Measurements from ENCODE around the gene IPO4. TPM values are rescaled to one million over a fixed set of nuclear protein-coding genes. Genes with fewer than 3 reads are reported as not detected.
"Not testable (repeated sequence)": the region's sequence is repeated elsewhere in the genome, so short reads cannot be mapped to it uniquely, and the experiment has no call there.

IPO4 gene
- total and polyA plus RNA-seq, 5 donors = 4.1 to 22.5 (median 11.7) TPM

- Histone ChIP-seq H3K4me1 (ENCODE audit: control insufficient read depth, insufficient read depth, low read length) (peaks cover 6% of the 10 kb centered on the region), H3K9me3 (ENCODE audit: control insufficient read depth, low read length) (no peaks in the 10 kb centered on the region), H3K27ac (ENCODE audit: low read length) (peak within 1 kb of the TSS; percentile 88), H3K4me3 (ENCODE audit: low read length) (peak within 1 kb of the TSS; percentile 68), H3K27me3 (ENCODE audit: control insufficient read depth, insufficient read depth) (no peaks in the 10 kb centered on the region)
- intact Hi-C loops (cut with DNase I) = no loop called here
- WGBS = under 1% methylated on average over 30 of the region's 30 CpGs
- DNase-seq (peak; percentile 96 to 97 (median 96)), ATAC-seq (peak; percentile 91 to 92)
Observed at GRCh38 chr14:24232121-24232644, 43.6 kb upstream of the IPO4 start, which contains the start of gene NEDD8. TSS of gene NEDD8 (minus strand) at chr14:24232367. CDS start at chr14:24232267, 100 bp downstream.

DNA sequence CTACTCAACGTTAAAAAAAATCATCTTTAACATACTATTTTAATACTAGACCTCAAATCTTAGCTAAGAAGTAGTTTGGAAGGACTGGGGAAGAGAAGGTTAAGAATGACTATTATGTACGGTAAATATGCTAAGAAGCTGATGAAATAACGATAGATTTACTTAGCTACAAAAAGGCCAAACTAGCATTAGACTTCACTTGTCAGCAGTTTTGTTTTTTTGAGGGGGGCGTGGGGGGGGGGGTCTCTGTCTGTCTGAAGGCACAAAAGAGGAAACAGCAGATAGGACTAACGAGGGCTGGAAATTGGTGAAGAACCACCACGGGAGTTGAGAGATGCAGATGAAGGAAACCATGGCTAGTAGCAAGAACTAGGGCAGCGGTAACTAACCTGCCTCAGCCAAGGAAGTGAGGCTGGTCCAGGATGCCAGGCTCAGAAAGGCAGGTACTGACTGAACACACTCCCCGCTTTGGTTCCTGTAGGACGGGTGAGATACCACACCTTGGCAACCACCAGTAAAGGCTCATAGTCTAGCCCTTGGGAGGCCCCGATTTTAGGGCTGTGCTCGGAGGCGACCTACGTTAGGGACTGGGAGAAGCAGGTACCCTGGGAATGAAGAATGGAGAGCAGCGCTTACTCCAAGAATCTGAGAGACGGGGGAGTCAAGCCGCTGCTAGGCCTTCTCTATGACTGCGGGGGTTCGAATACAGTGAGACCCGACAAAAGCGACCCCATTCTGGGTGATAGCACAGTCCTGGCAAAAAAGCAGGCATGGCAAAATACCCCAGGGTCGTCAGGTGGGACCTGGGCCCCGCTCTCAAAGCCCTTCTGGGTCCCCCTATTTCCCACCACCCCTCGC lies 42.9 kb upstream of the IPO4 start:
- ATAC-seq (peak; percentile 7), DNase-seq (no peak)
- H3K27me3 ChIP-seq (ENCODE audit: control insufficient read depth, insufficient read depth) = no peaks in the 10 kb centered on the region
- peak overlapping the region; percentile 68 for H3K4me3 ChIP-seq (ENCODE audit: low read length)
- peak overlapping the region; percentile 88 for H3K27ac ChIP-seq (ENCODE audit: low read length)
- no peaks in the 10 kb centered on the region for H3K9me3 ChIP-seq (ENCODE audit: control insufficient read depth, low read length)
- H3K4me1 ChIP-seq (ENCODE audit: control insufficient read depth, insufficient read depth, low read length) = peaks cover 6% of the 10 kb centered on the region
- WGBS = 11% methylated on average over 23 of the region's 23 CpGs
- intact Hi-C loops (cut with DNase I) = no loop called here

GRCh38 chr14:24228902-24229301 lies 40.3 kb upstream of the IPO4 start:
- no peaks in the 10 kb centered on the region for H3K27me3 ChIP-seq (ENCODE audit: control insufficient read depth, insufficient read depth)
- no peaks in the 10 kb centered on the region for H3K9me3 ChIP-seq (ENCODE audit: control insufficient read depth, low read length)
- ATAC-seq (no peak), DNase-seq (no peak)
- H3K27ac ChIP-seq (ENCODE audit: low read length) = no peak overlapping the region
- 0% methylated on average over 1 of the region's 1 CpG for WGBS
- H3K4me1 ChIP-seq (ENCODE audit: control insufficient read depth, insufficient read depth, low read length) = peaks cover 6% of the 10 kb centered on the region
- intact Hi-C loops (cut with DNase I) = no loop called here
- H3K4me3 ChIP-seq (ENCODE audit: low read length) = no peak overlapping the region

- H3K4me1 ChIP-seq (ENCODE audit: control insufficient read depth, insufficient read depth, low read length) = peaks cover 2% of the 10 kb centered on the region
- DNase-seq = no peak
- intact Hi-C loops (cut with DNase I) = no loop called here
- H3K27me3 ChIP-seq (ENCODE audit: control insufficient read depth, insufficient read depth) = no peaks in the 10 kb centered on the region
- WGBS = 76% methylated on average over 1 of the region's 1 CpG
- ATAC-seq = no peak
- H3K27ac ChIP-seq (ENCODE audit: low read length) = no peak overlapping the region
- H3K4me3 ChIP-seq (ENCODE audit: low read length) = no peak overlapping the region
- no peaks in the 10 kb centered on the region for H3K9me3 ChIP-seq (ENCODE audit: control insufficient read depth, low read length)
Observed at GRCh38 chr14:24226473-24226872, 37.9 kb upstream of the IPO4 start.

GRCh38 chr14:24224618-24225071 lies 36.0 kb upstream of the IPO4 start:
- Histone ChIP-seq H3K9me3 (ENCODE audit: control insufficient read depth, low read length) (no peaks in the 10 kb centered on the region), H3K27me3 (ENCODE audit: control insufficient read depth, insufficient read depth) (no peaks in the 10 kb centered on the region), H3K4me1 (ENCODE audit: control insufficient read depth, insufficient read depth, low read length) (no peaks in the 10 kb centered on the region), H3K27ac (ENCODE audit: low read length) (no peak overlapping the region), H3K4me3 (ENCODE audit: low read length) (no peak overlapping the region)
- 72% methylated on average over 7 of the region's 7 CpGs for WGBS
- intact Hi-C loops (cut with DNase I) = no loop called here
- ATAC-seq = peak in 1 of 2 donors; percentile 17
- no peak for DNase-seq

DNA sequence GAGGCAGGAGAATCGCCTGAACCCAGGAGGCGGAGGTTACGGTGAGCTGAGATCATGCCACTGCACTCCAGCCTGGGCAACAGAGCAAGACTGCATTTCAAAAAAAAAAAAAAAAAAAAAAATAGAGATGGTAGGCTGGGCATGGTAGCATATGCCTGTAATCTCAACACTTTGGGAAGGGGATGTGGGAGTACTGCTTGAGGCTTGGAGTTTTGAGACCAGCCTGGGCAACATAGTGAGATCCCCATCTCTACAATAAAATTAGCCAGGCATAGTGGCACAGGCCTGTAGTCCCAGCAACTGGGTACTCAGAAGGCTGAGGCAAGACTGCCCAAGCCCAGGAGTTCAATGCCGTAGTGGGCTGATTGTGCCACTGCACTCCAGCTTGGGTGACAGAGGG lies 34.4 kb upstream of the IPO4 start:
- H3K4me3 ChIP-seq (ENCODE audit: low read length); ATAC-seq; H3K9me3 ChIP-seq (ENCODE audit: control insufficient read depth, low read length); H3K4me1 ChIP-seq (ENCODE audit: control insufficient read depth, insufficient read depth, low read length); DNase-seq; H3K27me3 ChIP-seq (ENCODE audit: control insufficient read depth, insufficient read depth); intact Hi-C loops (cut with DNase I); H3K27ac ChIP-seq (ENCODE audit: low read length): not testable (repeated sequence)
- WGBS = 98% methylated on average over 4 of the region's 4 CpGs

- Histone ChIP-seq H3K9me3 (ENCODE audit: control insufficient read depth, low read length) (no peaks in the 10 kb centered on the region), H3K4me3 (ENCODE audit: low read length) (no peak overlapping the region), H3K4me1 (ENCODE audit: control insufficient read depth, insufficient read depth, low read length) (peaks cover 2% of the 10 kb centered on the region), H3K27ac (ENCODE audit: low read length) (no peak overlapping the region), H3K27me3 (ENCODE audit: control insufficient read depth, insufficient read depth) (no peaks in the 10 kb centered on the region)
- intact Hi-C loops (cut with DNase I) = no loop called here
- 63% methylated on average over 3 of the region's 3 CpGs for whole genome bisulfite sequencing
- ATAC-seq (no peak), DNase-seq (no peak)
Observed at GRCh38 chr14:24219521-24219920, 30.9 kb upstream of the IPO4 start.

GRCh38 chr14:24219080-24219479 lies 30.5 kb upstream of the IPO4 start:
- 87% methylated on average over 4 of the region's 4 CpGs for WGBS
- H3K9me3 ChIP-seq (ENCODE audit: control insufficient read depth, low read length) = no peaks in the 10 kb centered on the region
- intact Hi-C loops (cut with DNase I) = no loop called here
- H3K27me3 ChIP-seq (ENCODE audit: control insufficient read depth, insufficient read depth) = no peaks in the 10 kb centered on the region
- DNase-seq (no peak), ATAC-seq (no peak)
- H3K27ac ChIP-seq (ENCODE audit: low read length) = no peak overlapping the region
- H3K4me3 ChIP-seq (ENCODE audit: low read length) = no peak overlapping the region
- H3K4me1 ChIP-seq (ENCODE audit: control insufficient read depth, insufficient read depth, low read length) = peaks cover 2% of the 10 kb centered on the region

DNA sequence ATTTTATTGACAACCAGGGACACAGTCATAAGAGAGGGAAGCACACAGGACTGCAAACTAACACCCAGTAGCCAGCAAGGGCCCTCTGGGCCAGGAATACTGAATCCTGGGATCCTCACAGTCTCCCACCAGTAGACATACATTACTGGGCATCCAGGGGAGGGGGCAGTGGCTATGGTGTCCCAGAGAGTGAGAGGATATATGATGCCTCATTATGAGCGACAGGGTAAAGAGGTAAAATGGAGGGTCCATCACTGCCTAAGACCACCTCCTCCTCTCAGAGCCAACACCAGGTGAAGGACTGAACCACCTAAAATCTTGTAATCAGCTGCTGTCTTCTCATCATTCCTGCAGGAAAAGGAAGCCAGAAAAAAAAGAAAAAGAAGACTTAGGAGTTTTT lies 28.3 kb upstream of the IPO4 start:
- ATAC-seq; H3K27me3 ChIP-seq (ENCODE audit: control insufficient read depth, insufficient read depth); DNase-seq; H3K27ac ChIP-seq (ENCODE audit: low read length); H3K4me3 ChIP-seq (ENCODE audit: low read length); H3K9me3 ChIP-seq (ENCODE audit: control insufficient read depth, low read length); H3K4me1 ChIP-seq (ENCODE audit: control insufficient read depth, insufficient read depth, low read length); intact Hi-C loops (cut with DNase I): not testable (repeated sequence)
- 98% methylated on average over 1 of the region's 1 CpG for WGBS

GRCh38 chr14:24216345-24216699 lies 27.7 kb upstream of the IPO4 start:
- Histone ChIP-seq H3K4me3 (ENCODE audit: low read length) (no peak overlapping the region), H3K27me3 (ENCODE audit: control insufficient read depth, insufficient read depth) (no peaks in the 10 kb centered on the region), H3K27ac (ENCODE audit: low read length) (peak overlapping the region; percentile 35), H3K4me1 (ENCODE audit: control insufficient read depth, insufficient read depth, low read length) (peaks cover 2% of the 10 kb centered on the region), H3K9me3 (ENCODE audit: control insufficient read depth, low read length) (no peaks in the 10 kb centered on the region)
- intact Hi-C loops (cut with DNase I) = no loop called here
- WGBS = 87% methylated on average over 2 of the region's 2 CpGs
- ATAC-seq (no peak), DNase-seq (no peak)

DNA sequence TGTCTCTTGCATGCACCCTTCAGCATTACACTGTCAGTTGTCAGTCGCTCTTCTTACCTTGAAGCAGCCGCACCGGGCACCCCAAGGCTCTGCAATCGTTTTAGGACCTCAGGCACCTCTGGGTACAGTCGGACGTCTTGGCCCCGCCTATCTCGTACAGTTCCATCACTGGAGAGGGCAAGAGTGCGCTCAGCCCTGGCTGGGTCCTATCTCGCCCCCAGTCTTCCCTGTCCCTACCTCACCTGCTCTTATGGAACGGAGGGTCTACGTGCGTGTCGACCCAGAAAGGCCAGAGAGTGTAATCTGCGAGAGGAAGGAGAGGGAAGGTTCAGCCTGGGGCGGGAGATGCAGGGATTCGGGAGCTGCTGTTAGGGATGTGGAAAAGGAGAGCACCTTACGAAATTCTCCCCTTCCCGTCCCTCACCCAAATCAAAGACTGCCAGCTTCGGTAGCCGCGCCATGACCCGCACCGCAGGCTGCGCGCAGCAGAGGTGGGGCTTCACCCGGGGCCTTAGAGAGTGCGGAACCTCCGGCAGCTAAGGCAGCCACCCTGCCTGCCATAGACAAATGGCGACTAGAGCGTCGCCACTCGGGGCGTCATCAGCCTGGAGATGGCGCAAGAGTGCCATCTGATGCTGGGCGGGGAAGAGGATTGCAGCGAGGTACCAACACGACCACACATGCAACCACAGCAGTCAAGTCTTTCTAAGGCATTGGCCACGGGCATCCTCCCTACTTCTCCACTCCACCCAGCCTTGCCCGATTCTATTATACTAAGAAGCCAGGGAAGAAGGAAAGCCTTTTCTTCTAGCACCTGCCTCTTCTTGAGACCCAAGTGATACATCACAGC lies 27.1 kb upstream of the IPO4 start, which contains the start of gene MDP1:
Gene MDP1, minus strand, starts transcription at position 572 of the 850 bp plus-strand sequence. Its CDS starts 111 bp downstream, at position 461.
- Histone ChIP-seq H3K27ac (ENCODE audit: low read length) (peak within 1 kb of the TSS; percentile 95), H3K27me3 (ENCODE audit: control insufficient read depth, insufficient read depth) (no peaks in the 10 kb centered on the region), H3K4me1 (ENCODE audit: control insufficient read depth, insufficient read depth, low read length) (peaks cover 2% of the 10 kb centered on the region), H3K4me3 (ENCODE audit: low read length) (peak within 1 kb of the TSS; percentile 86), H3K9me3 (ENCODE audit: control insufficient read depth, low read length) (no peaks in the 10 kb centered on the region)
- ATAC-seq (peak; percentile 80 to 84), DNase-seq (peak; percentile 87 to 95 (median 94))
- intact Hi-C loops (cut with DNase I) = no loop called here
- WGBS = under 1% methylated on average over 40 of the region's 40 CpGs
